ENCODE measurements around the gene PCDH17.

The PCDH17 gene
- 0.31 to 0.67 reads per million in 2 donors for total RNA-seq

GRCh38 chr13:57631596-57632275 lies at the start of gene PCDH17:
Gene PCDH17, plus strand, starts transcription at chr13:57631744. Its CDS starts 803 bp downstream, at chr13:57632547.
- peak in 2 of 5 experiments; percentile 15 to 37 for DNase-seq

- DNase-seq = peak in 1 of 5 experiments; percentile 2
These were observed 49.5 kb upstream of the PCDH17 start for GRCh38 chr13:57582032-57582431.

- DNase-seq = no peak
These were observed 48.0 kb upstream of the PCDH17 start for GRCh38 chr13:57583529-57583928.

- DNase-seq = no peak
These were observed 42.9 kb upstream of the PCDH17 start for GRCh38 chr13:57588639-57589038.

- DNase-seq = no peak
These were observed 35.8 kb upstream of the PCDH17 start for GRCh38 chr13:57595775-57596174.

GRCh38 chr13:57601536-57601935 lies 30.0 kb upstream of the PCDH17 start:
- DNase-seq = no peak

- no peak for DNase-seq
These were observed 27.1 kb upstream of the PCDH17 start for GRCh38 chr13:57604442-57604841.

GRCh38 chr13:57611969-57612368 lies 19.6 kb upstream of the PCDH17 start:
- DNase-seq = no peak

- DNase-seq = no peak
These were observed 19.0 kb upstream of the PCDH17 start for GRCh38 chr13:57612568-57612967.

- peak in 1 of 5 experiments; percentile 23 for DNase-seq
These were observed 6.7 kb upstream of the PCDH17 start for GRCh38 chr13:57624565-57625435.

- peak in 1 of 5 experiments; percentile 33 for DNase-seq
These were observed 3.9 kb upstream of the PCDH17 start for GRCh38 chr13:57627663-57628062.

- peak in 1 of 5 experiments; percentile 10 for DNase-seq
These were observed 2.1 kb upstream of the PCDH17 start for GRCh38 chr13:57629391-57629804.

- peak in 2 of 5 experiments; percentile 28 to 65 for DNase-seq
These were observed 1.7 kb upstream of the PCDH17 start for GRCh38 chr13:57629821-57630235.

GRCh38 chr13:57630661-57631595 lies 616 bp upstream of the PCDH17 start:
- peak in 1 of 5 experiments; percentile 2 for DNase-seq

GRCh38 chr13:57632276-57633140 lies 964 bp downstream of the PCDH17 start:
- peak in 1 of 5 experiments; percentile 15 for DNase-seq

GRCh38 chr13:57633141-57633949 lies 1.8 kb downstream of the PCDH17 start:
- DNase-seq = no peak

GRCh38 chr13:57633950-57634838 lies 2.6 kb downstream of the PCDH17 start:
- DNase-seq = peak in 1 of 5 experiments; percentile 19

GRCh38 chr13:57634839-57635165 lies 3.3 kb downstream of the PCDH17 start:
- no peak for DNase-seq

- DNase-seq = no peak
These were observed 4.1 kb downstream of the PCDH17 start for GRCh38 chr13:57635541-57636085.

Data from T-helper 2 cell (primary cell).